AG04450 (cell line): ENCODE results near the gene MOV10L1. TPM values are rescaled to one million over a fixed set of nuclear protein-coding genes. Genes with fewer than 3 reads are reported as not detected.

Experiments
- CTCF ChIA-PET: fragments of 300-600, 350-600 bp; formaldehyde crosslinking; extraction: SDS; loops from one replicate; lab custom pipeline; 2022; ENCODE audit warnings: antibody characterized with exemption, inconsistent platforms; lab: Charles Lee
- POLR2A ChIA-PET: fragments of 350-600 bp; formaldehyde crosslinking; extraction: SDS; loops from one replicate; lab custom pipeline; 2021; ENCODE audit warnings: antibody characterized with exemption, inconsistent platforms; lab: Yijun Ruan, JAX
- DNase-seq: peaks from one replicate; pipeline ENCODE4 v3.0.0-alpha.2; 2011; ENCODE audit warnings: low read depth, low spot score
- H3K27ac ChIP-seq: one replicate; pipeline ENCODE4 v1.5.1; 2012; ENCODE audit warnings: low read depth, low read length, control low read depth
- H3K27me3 ChIP-seq: one replicate; pipeline ENCODE4 v1.6.0; 2012; ENCODE audit warnings: low read length; ENCODE audit not compliant: control insufficient read depth, insufficient read depth
- H3K4me3 ChIP-seq: 2 replicates; pipeline ENCODE4 v1.5.1; 2011; ENCODE audit warnings: mild to moderate bottlenecking, low read depth, low read length, control low read depth
- H3K9me3 ChIP-seq: 2 replicates; pipeline ENCODE4 v1.5.1; 2012; ENCODE audit warnings: low read length; ENCODE audit not compliant: control insufficient read depth, insufficient read depth
- polyA plus RNA-seq: library from polyadenylated mRNA; depleted of rRNA; stranded (reverse); fragments of >200 nt; gene quantifications from 2 replicates; pipeline ENCODE4 v1.2.3, GENCODE V29; 2011
- TF ChIP-seq, protein P1 (sequence below): IDR thresholded peaks from 2 replicates; pipeline ENCODE4 v1.5.1; 2011; ENCODE audit warnings: low read depth, low read length, control low read depth, inconsistent platforms

MOV10L1 gene
- polyA plus RNA-seq, 1 experiment: 4.2 TPM

DNA sequence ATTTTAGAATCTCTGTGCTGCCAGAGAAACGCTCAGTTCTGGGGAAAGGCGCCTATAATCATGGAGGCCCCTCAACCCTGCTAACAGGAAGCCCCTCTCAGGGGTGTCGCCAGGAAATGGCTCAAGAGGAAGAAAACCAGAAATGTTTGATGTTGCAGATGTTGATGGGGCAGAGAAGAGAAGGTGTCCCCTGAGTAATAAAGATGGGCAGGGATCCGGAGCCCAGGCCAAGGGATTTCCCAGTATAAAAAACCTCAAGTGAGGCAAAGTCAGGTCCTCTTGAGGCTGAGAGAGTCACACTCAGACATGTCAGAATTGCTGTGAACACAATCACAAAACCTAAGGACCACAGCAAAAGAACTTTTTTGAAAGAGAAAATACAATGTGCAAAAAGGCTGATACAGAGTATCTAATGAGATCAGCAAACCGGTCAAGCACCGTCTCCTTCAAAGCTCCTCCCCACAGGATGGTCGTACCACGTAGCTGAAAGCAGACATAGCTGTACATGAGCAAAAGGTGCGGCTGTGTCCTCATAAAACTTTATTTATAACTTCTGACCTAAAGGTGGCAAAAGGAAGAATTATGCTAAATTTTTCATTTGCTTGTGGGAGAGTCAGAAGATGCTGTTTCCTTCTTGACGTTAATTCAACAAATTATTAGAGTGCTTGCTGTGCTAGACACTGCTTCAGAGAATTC is 12.2 kb downstream of the MOV10L1 start:
- TF ChIP-seq, protein P1, sequence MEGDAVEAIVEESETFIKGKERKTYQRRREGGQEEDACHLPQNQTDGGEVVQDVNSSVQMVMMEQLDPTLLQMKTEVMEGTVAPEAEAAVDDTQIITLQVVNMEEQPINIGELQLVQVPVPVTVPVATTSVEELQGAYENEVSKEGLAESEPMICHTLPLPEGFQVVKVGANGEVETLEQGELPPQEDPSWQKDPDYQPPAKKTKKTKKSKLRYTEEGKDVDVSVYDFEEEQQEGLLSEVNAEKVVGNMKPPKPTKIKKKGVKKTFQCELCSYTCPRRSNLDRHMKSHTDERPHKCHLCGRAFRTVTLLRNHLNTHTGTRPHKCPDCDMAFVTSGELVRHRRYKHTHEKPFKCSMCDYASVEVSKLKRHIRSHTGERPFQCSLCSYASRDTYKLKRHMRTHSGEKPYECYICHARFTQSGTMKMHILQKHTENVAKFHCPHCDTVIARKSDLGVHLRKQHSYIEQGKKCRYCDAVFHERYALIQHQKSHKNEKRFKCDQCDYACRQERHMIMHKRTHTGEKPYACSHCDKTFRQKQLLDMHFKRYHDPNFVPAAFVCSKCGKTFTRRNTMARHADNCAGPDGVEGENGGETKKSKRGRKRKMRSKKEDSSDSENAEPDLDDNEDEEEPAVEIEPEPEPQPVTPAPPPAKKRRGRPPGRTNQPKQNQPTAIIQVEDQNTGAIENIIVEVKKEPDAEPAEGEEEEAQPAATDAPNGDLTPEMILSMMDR: no peak
- H3K27me3 ChIP-seq: no peaks in the 10 kb centered on the region
- ChIA-PET POLR2A (interaction anchor here (0.9 kb wide), 1 partner anchor 9 kb away, joined by 3 read pairs; no protein-coding TSS in a partner anchor), CTCF (no interaction called here)
- H3K4me3 ChIP-seq: no peak overlapping the region
- H3K27ac ChIP-seq: no peak overlapping the region
- DNase-seq: no peak
- H3K9me3 ChIP-seq: no peaks in the 10 kb centered on the region

DNA sequence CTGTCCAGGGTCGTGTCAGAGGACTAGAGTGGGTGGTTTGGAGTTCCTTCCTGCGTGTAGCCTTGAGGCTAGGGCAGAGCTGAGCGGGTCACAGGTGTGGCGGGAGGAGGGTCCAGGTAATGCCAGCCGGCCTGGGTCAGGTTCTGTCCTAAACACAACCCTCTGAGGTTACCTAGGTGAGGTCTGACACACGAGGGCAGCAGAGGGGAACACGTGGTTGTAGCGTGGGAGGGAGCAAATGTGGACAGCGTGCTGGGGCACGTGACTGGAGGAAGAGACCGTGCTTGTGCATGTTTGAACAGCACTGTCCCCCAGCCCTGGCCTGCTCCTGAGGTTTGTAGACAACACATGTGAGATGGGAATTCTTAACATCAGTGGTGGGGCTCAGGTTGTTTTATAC is 13.1 kb downstream of the MOV10L1 start:
- POLR2A ChIA-PET: interaction anchor here (0.7 kb wide), 1 partner anchor 199 kb away, joined by 4 read pairs; no protein-coding TSS in a partner anchor
- Histone ChIP-seq H3K27ac (no peak overlapping the region), H3K4me3 (no peak overlapping the region), H3K27me3 (no peaks in the 10 kb centered on the region), H3K9me3 (no peaks in the 10 kb centered on the region)
- TF ChIP-seq, protein P1: no peak
- CTCF ChIA-PET: no interaction called here
- DNase-seq: no peak

DNA sequence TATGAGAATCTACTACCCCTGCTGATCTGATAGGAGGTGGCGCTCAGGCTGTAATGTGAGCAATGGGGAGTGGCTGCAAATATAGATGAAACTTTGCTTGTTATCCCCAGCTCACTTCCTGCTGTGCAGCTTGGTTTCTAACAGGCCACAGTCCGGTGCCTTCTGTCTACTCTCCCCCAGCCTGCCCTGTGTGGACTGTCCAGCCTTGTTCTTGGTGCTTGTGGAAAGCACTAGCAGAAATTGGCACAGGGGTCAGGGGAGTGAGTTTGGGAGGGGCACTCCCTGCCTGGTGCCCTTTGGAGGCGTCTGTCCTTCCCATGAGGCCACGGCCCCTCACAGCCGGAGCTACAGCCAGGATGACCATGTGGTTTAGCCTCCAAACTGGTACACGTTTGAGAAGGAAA is 14.3 kb downstream of the MOV10L1 start:
- ChIA-PET POLR2A (no interaction called here), CTCF (no interaction called here)
- H3K27ac ChIP-seq: no peak overlapping the region
- H3K4me3 ChIP-seq: no peak overlapping the region
- H3K9me3 ChIP-seq: no peaks in the 10 kb centered on the region
- DNase-seq: no peak
- TF ChIP-seq, protein P1: no peak
- H3K27me3 ChIP-seq: no peaks in the 10 kb centered on the region

DNA sequence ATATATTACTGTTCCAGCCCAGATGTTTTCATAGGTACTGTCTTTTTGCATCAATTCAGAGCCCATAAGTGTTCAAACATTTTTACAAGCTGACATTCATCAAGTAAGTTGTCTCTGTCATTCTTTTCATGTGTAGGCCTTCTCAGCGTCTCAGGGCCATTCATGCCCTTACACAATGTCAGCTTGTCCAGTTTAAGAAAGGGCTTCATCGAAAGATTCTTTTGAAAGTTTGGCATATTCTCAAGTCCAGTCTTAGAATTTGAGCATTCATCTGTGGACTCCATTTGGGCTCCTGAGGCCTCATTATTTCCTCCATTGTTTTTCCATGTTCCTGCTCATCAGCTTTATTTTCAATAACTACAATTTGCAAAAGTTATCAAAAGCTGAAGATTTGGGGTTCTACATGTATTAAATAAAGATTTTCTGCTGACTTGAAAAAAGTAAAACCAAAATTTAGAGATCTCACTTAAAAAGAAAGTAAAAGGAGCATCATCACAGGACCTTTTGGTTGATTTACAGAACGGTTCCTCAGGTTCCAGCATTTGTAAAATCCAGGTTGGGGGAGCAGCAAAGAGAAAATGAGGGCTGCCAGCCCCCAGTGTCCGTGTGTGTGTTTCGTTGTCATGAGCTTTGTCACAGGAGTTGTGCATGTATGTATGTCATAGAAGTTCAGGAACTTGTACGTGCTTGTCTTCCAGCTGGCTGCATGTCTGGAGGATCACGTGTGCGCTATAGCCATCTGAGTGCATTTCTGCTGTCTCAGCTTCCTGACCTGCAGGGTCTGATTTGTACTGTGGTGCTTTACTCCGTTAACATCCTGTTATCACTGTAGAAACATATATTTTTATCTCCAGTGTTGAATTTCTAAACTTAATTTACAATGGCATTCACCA is 15.6 kb downstream of the MOV10L1 start:
- no peak overlapping the region for H3K27ac ChIP-seq
- TF ChIP-seq, protein P1: no peak
- H3K4me3 ChIP-seq: no peak overlapping the region
- no peaks in the 10 kb centered on the region; the same call in 1 of the 2 replicates for H3K9me3 ChIP-seq
- ChIA-PET CTCF (no interaction called here), POLR2A (interaction anchor here (1.3 kb wide), 1 partner anchor 13 kb away, joined by 4 read pairs; no protein-coding TSS in a partner anchor)
- H3K27me3 ChIP-seq: no peaks in the 10 kb centered on the region
- DNase-seq: no peak

DNA sequence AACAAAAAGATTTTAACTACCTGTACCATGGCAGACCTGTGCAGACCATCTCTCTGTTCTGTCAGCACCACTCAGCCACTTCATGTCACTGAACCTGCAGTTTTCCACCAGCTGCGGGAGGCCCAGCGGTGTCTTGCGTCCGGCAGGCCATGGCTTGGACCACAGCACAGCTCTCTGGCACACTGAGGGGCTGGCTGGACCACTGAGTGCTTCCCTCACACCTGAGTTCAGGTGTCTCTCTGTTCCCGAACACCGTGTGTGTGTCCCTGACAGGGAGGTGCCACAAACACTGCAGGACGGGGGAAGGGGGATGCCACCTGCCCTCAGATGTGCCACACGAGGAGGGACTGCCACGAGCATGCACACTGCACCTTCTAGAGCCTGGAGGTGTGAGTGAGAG is 17.7 kb downstream of the MOV10L1 start:
- ChIA-PET CTCF (no interaction called here), POLR2A (no interaction called here)
- no peak overlapping the region for H3K27ac ChIP-seq
- H3K9me3 ChIP-seq: no peaks in the 10 kb centered on the region; the same call in 1 of the 2 replicates
- DNase-seq: no peak
- TF ChIP-seq, protein P1: no peak
- no peaks in the 10 kb centered on the region for H3K27me3 ChIP-seq
- no peak overlapping the region for H3K4me3 ChIP-seq
